IMR-90 (cell line): ENCODE data around the gene GTF3C1. TPM values are rescaled to one million over a fixed set of nuclear protein-coding genes. Genes with fewer than 3 reads are reported as not detected.

Experiments
- ATAC-seq: fragments of 200-7000 bp; cut with Tn5 transposase; 2 replicates; pipeline ENCODE4 v1.9.1; 2020; ENCODE audit warnings: low read depth, mild to moderate bottlenecking, moderate library complexity
- BruUV-seq: library from RNA; stranded (reverse); fragments of 400-500 nt; replicated peaks from 2 replicates; lab custom pipeline; 2021; lab: Mats Ljungman, UMichigan
- CTCF ChIA-PET: fragments of 300-600 bp; formaldehyde crosslinking; extraction: SDS; loops from one replicate; lab custom pipeline; 2021; ENCODE audit warnings: antibody characterized with exemption; lab: Yijun Ruan, JAX
- POLR2A ChIA-PET: fragments of 300-600 bp; sonication (Branson Sonifier 250); formaldehyde crosslinking; loops from one replicate; lab custom pipeline; 2022; ENCODE audit warnings: antibody characterized with exemption; ENCODE audit not compliant: unreplicated experiment; lab: Charles Lee
- DNase-seq: peaks from one replicate; pipeline ENCODE4 v3.0.0; 2013
- H2AFZ ChIP-seq: replicated peaks from 2 replicates; pipeline ENCODE3; 2013; ENCODE audit warnings: low read length, mild to moderate bottlenecking; ENCODE audit not compliant: poor library complexity
- H2AK5ac ChIP-seq: 2 replicates; pipeline ENCODE4 v1.6.1; 2013; ENCODE audit warnings: low read depth, low read length, inconsistent platforms
- H2AK9ac ChIP-seq: replicated peaks from 2 replicates; pipeline ENCODE3; 2013; ENCODE audit warnings: mild to moderate bottlenecking, low read depth, low read length, moderate library complexity; ENCODE audit not compliant: poor library complexity
- H2BK120ac ChIP-seq: 2 replicates; pipeline ENCODE4 v1.6.1; 2013; ENCODE audit warnings: low read depth, low read length, inconsistent platforms
- H2BK15ac ChIP-seq: 3 replicates; pipeline ENCODE4 v1.6.1; 2013; ENCODE audit warnings: low read depth, low read length, inconsistent platforms
- H2BK20ac ChIP-seq: 2 replicates; pipeline ENCODE4 v1.6.1; 2013; ENCODE audit warnings: low read depth, mild to moderate bottlenecking, inconsistent platforms, low read length, moderate library complexity
- H2BK5ac ChIP-seq: 2 replicates; pipeline ENCODE4 v1.6.1; 2013; ENCODE audit warnings: mild to moderate bottlenecking, low read depth, low read length, inconsistent platforms; ENCODE audit not compliant: poor library complexity, severe bottlenecking
- H3K14ac ChIP-seq: replicated peaks from 2 replicates; pipeline ENCODE4 v1.6.1; 2013; ENCODE audit warnings: low read depth, low read length, inconsistent platforms
- H3K18ac ChIP-seq: 2 replicates; pipeline ENCODE4 v1.6.1; 2013; ENCODE audit warnings: low read depth, low read length, control low read depth
- H3K23ac ChIP-seq: 2 replicates; pipeline ENCODE4 v1.6.1; 2013; ENCODE audit warnings: low read depth, low read length, inconsistent platforms
- H3K27ac ChIP-seq: 2 replicates; pipeline ENCODE4 v1.5.1; 2013; ENCODE audit warnings: mild to moderate bottlenecking, control low read depth, low read length; ENCODE audit not compliant: insufficient read depth
- H3K27me3 ChIP-seq: 2 replicates; pipeline ENCODE4 v1.6.1; 2013; ENCODE audit warnings: low read length; ENCODE audit not compliant: control insufficient read depth, insufficient read depth
- H3K36me3 ChIP-seq: 2 replicates; pipeline ENCODE4 v1.6.1; 2013; ENCODE audit warnings: low read length, mixed read lengths; ENCODE audit not compliant: control insufficient read depth, insufficient read depth
- H3K4ac ChIP-seq: 2 replicates; pipeline ENCODE4 v1.6.1; 2013; ENCODE audit warnings: low read depth, low read length, inconsistent platforms
- H3K4me1 ChIP-seq: 2 replicates; pipeline ENCODE4 v1.6.1; 2013; ENCODE audit warnings: low read length, mixed read lengths; ENCODE audit not compliant: control insufficient read depth, insufficient read depth
- H3K4me2 ChIP-seq: 2 replicates; pipeline ENCODE4 v1.6.1; 2013; ENCODE audit warnings: low read depth, mild to moderate bottlenecking, control low read depth, low read length, moderate library complexity
- H3K4me3 ChIP-seq: 2 replicates; pipeline ENCODE4 v1.5.1; 2013; ENCODE audit warnings: low read depth, mild to moderate bottlenecking, control low read depth, low read length, moderate library complexity; ENCODE audit not compliant: insufficient read depth
- H3K56ac ChIP-seq: 2 replicates; pipeline ENCODE4 v1.6.1; 2013; ENCODE audit warnings: low read length, inconsistent platforms; ENCODE audit not compliant: insufficient read depth; ENCODE audit errors: extremely low read depth
- H3K79me1 ChIP-seq, 2 experiments: 2 replicates each; pipeline ENCODE4 v1.6.1; 2013; ENCODE audit warnings: low read length in 2 of 2, inconsistent platforms in 1 of 2, low read depth in 1 of 2
- H3K9ac ChIP-seq: 2 replicates; pipeline ENCODE4 v1.6.1; 2013; ENCODE audit warnings: low read depth, low read length, control low read depth
- H3K9me1 ChIP-seq: 2 replicates; pipeline ENCODE4 v1.6.1; 2013; ENCODE audit warnings: low read length, inconsistent platforms; ENCODE audit not compliant: insufficient read depth
- H3K9me3 ChIP-seq: 2 replicates; pipeline ENCODE4 v1.6.1; 2013; ENCODE audit warnings: low read length; ENCODE audit not compliant: control insufficient read depth, insufficient read depth
- H4K20me1 ChIP-seq: 2 replicates; pipeline ENCODE4 v1.6.1; 2013; ENCODE audit warnings: low read length, inconsistent platforms; ENCODE audit not compliant: insufficient read depth
- H4K5ac ChIP-seq: 2 replicates; pipeline ENCODE4 v1.6.1; 2013; ENCODE audit warnings: mild to moderate bottlenecking, low read depth, low read length, control low read depth
- H4K8ac ChIP-seq, 2 experiments: 2 replicates each; pipeline ENCODE4 v1.6.1; 2013; ENCODE audit warnings: low read depth in 2 of 2, low read length in 2 of 2, control low read depth in 1 of 2, inconsistent platforms in 1 of 2
- H4K91ac ChIP-seq: 2 replicates; pipeline ENCODE4 v1.6.1; 2013; ENCODE audit warnings: low read depth, low read length, inconsistent platforms; ENCODE audit not compliant: insufficient read depth
- BHLHE40 ChIP-seq: fragments of 150-350 bp; IDR thresholded peaks from 2 replicates; pipeline ENCODE4 v1.6.1; 2016; ENCODE audit warnings: mild to moderate bottlenecking, low read depth, low read length
- CEBPB ChIP-seq: IDR thresholded peaks from 2 replicates; pipeline ENCODE4 v1.6.1; 2012; ENCODE audit warnings: low read depth, low read length, improper control_type of control experiment
- CHD1 ChIP-seq: IDR thresholded peaks from 2 replicates; pipeline ENCODE4 v1.6.1; 2012; ENCODE audit warnings: low read depth, low read length, improper control_type of control experiment
- CTCF ChIP-seq: conservative IDR thresholded peaks from 2 replicates; pipeline ENCODE4 v1.5.1; 2012; ENCODE audit warnings: mild to moderate bottlenecking, low read depth, low read length, improper control_type of control experiment
- ELK1 ChIP-seq: fragments of 150-350 bp; IDR thresholded peaks from 2 replicates; pipeline ENCODE4 v1.6.1; 2016; ENCODE audit warnings: low read depth, mild to moderate bottlenecking, low read length, moderate library complexity, borderline replicate concordance
- FOS ChIP-seq: fragments of 150-350 bp; IDR thresholded peaks from 2 replicates; pipeline ENCODE4 v1.6.1; 2016; ENCODE audit warnings: low read depth, low read length
- MAFK ChIP-seq: IDR thresholded peaks from 2 replicates; pipeline ENCODE4 v1.6.1; 2012; ENCODE audit warnings: low read depth, low read length, improper control_type of control experiment
- MAZ ChIP-seq: IDR thresholded peaks from 2 replicates; pipeline ENCODE4 v1.6.1; 2012; ENCODE audit warnings: low read depth, mild to moderate bottlenecking, low read length, improper control_type of control experiment, moderate library complexity, borderline replicate concordance
- MXI1 ChIP-seq: IDR thresholded peaks from 2 replicates; pipeline ENCODE4 v1.6.1; 2012; ENCODE audit warnings: low read depth, mild to moderate bottlenecking, low read length, moderate library complexity, borderline replicate concordance
- NFE2L2 ChIP-seq: fragments of 150-350 bp; IDR thresholded peaks from 2 replicates; pipeline ENCODE4 v1.6.1; 2016; ENCODE audit warnings: low read depth, mild to moderate bottlenecking, low read length
- POLR2A ChIP-seq: IDR thresholded peaks from 2 replicates; pipeline ENCODE4 v1.6.1; 2012; ENCODE audit warnings: mild to moderate bottlenecking, low read depth, low read length
- RAD21 ChIP-seq: IDR thresholded peaks from 2 replicates; pipeline ENCODE4 v1.6.1; 2012; ENCODE audit warnings: low read length, improper control_type of control experiment
- RCOR1 ChIP-seq: IDR thresholded peaks from 2 replicates; pipeline ENCODE4 v1.6.1; 2012; ENCODE audit warnings: mild to moderate bottlenecking, low read length, improper control_type of control experiment; ENCODE audit not compliant: insufficient replicate concordance
- RFX5 ChIP-seq: IDR thresholded peaks from 2 replicates; pipeline ENCODE4 v1.8.0; 2012; ENCODE audit warnings: low read depth, mild to moderate bottlenecking, low read length, moderate library complexity
- SMC3 ChIP-seq: fragments of 150-350 bp; IDR thresholded peaks from 2 replicates; pipeline ENCODE4 v1.6.1; 2016; ENCODE audit warnings: low read depth, mild to moderate bottlenecking, antibody characterized with exemption, low read length, moderate library complexity
- WGBS, 2 experiments: methylation state at CpG; one replicate each; pipeline versions ENCODE4 v1.1.5 to v1.1.7; 2013; ENCODE audit warnings: missing lambda C conversion rate in 2 of 2; ENCODE audit not compliant: insufficient read length in 1 of 2; ENCODE audit errors: extremely low coverage in 2 of 2; 5-methylcytosine and 5-hydroxymethylcytosine counted together
- dilution Hi-C: fragments of 300-500 bp; cut with HindIII; formaldehyde crosslinking; loops from one replicate; pipeline ENCODE4 v1.14.3; 2018; ENCODE audit warnings: low sequenced_read_pairs; ENCODE audit not compliant: unreplicated experiment
- in situ Hi-C: fragments of 300-500 bp; cut with MboI; formaldehyde crosslinking; loops from 3 replicates; pipeline ENCODE4 v1.14.3; 2019; ENCODE audit warnings: low sequenced_read_pairs, inconsistent platforms, mixed read lengths
- intact Hi-C: fragments of 100-400 bp; cut with micrococcal nuclease; formaldehyde crosslinking; loops from 2 replicates; pipeline ENCODE4 v1.10.0; 2022
- polyA plus RNA-seq, 3 experiments: library from polyadenylated mRNA; depleted of rRNA; stranded (reverse); fragments of >200 nt; gene quantifications; 2 replicates each; pipeline ENCODE4 v1.2.3, GENCODE V29; 2012; ENCODE audit warnings: low replicate concordance in 1 of 3
- total RNA-seq: library from RNA; depleted of rRNA; stranded (reverse); fragments of >200 nt; gene quantifications from 2 replicates; pipeline ENCODE4 v1.2.3, GENCODE V29; 2012

The GTF3C1 gene
- total and polyA plus RNA-seq, 2 of the 4 experiments (the other 2 are of a cell fraction): 50.8 to 68.1 TPM

- H2BK120ac ChIP-seq: 0 out of 2 replicates have a peak overlapping the region, but pooled peaks have one; percentile 47
- no TSS peak for BruUV-seq
- peaks cover 23% of the 10 kb centered on the region for H3K9me1 ChIP-seq
- H3K27ac ChIP-seq: no peak overlapping the region
- dilution Hi-C loops: no loop called here
- H3K23ac ChIP-seq: no peak overlapping the region
- H3K4me1 ChIP-seq: peaks cover 21% of the 10 kb centered on the region
- peaks cover 0 to 50% of the 10 kb centered on the region in 2 experiments; a peak in 3 of 4 replicates for H3K79me1 ChIP-seq
- ATAC-seq (no peak), DNase-seq (no peak)
- no peaks in the 10 kb centered on the region; the same call in 1 of the 2 replicates for H3K9me3 ChIP-seq
- no peaks in the 10 kb centered on the region for H4K20me1 ChIP-seq
- no peak overlapping the region for H2BK5ac ChIP-seq
- H3K4ac ChIP-seq: peak overlapping the region; percentile 67; the same call in 1 of the 2 replicates
- H2AFZ ChIP-seq: no peak overlapping the region
- in situ Hi-C loops: loop anchor here (25.0 kb wide), 1 partner anchor 1636 kb away; no protein-coding TSS in a partner anchor
- no peaks in the 10 kb centered on the region for H3K27me3 ChIP-seq
- H3K14ac ChIP-seq: 0 out of 2 replicates have a peak overlapping the region, but pooled peaks have one; percentile 40
- H4K91ac ChIP-seq: peak overlapping the region; percentile 33; the same call in 1 of the 2 replicates
- no peak overlapping the region for H3K4me3 ChIP-seq
- H3K56ac ChIP-seq: no peak overlapping the region
- no peak overlapping the region for H3K4me2 ChIP-seq
- no peak overlapping the region for H3K18ac ChIP-seq
- no peak overlapping the region for H3K9ac ChIP-seq
- peak overlapping the region; percentile 9; the same call in 1 of the 2 replicates for H2AK5ac ChIP-seq
- no peak overlapping the region for H4K5ac ChIP-seq
- H2BK20ac ChIP-seq: no peak overlapping the region; the same call in 1 of the 2 replicates
- no peak overlapping the region; the same call in 2 of the 3 replicates for H2BK15ac ChIP-seq
- 0 out of 4 replicates have a peak overlapping the region, but pooled peaks of 1 of the 2 experiments have one; percentile 10 for H4K8ac ChIP-seq
- CTCF ChIA-PET: no interaction called here
- intact Hi-C loops: no loop called here
- H2AK9ac ChIP-seq: peak overlapping the region; percentile 84
- WGBS, 2 experiments: 100% methylated on average over 3 of the region's 9 CpGs; no CpG with 5 or more reads in 1 of the 2 experiments
- POLR2A ChIA-PET: no interaction called here
- H3K36me3 ChIP-seq: peaks cover 82% of the 10 kb centered on the region
- TF ChIP-seq RFX5 (no peak), RCOR1 (no peak), MAFK (no peak), FOS (no peak), RAD21 (no peak), ELK1 (no peak), MXI1 (no peak), CHD1 (no peak), SMC3 (no peak), CEBPB (no peak), CTCF (no peak), NFE2L2 (no peak), BHLHE40 (no peak), MAZ (no peak), POLR2A (no peak)
These were observed 76.4 kb downstream of the GTF3C1 start for GRCh38 chr16:27473101-27473900.
